Hypothalamus (tissue), 51 donors: ENCODE results near the gene TGM2.

Experiments
- DNase-seq, 51 donors: peaks; one replicate each; lab custom pipeline; 2025; lab: John Stamatoyannopoulos, UW

TGM2 gene

DNA sequence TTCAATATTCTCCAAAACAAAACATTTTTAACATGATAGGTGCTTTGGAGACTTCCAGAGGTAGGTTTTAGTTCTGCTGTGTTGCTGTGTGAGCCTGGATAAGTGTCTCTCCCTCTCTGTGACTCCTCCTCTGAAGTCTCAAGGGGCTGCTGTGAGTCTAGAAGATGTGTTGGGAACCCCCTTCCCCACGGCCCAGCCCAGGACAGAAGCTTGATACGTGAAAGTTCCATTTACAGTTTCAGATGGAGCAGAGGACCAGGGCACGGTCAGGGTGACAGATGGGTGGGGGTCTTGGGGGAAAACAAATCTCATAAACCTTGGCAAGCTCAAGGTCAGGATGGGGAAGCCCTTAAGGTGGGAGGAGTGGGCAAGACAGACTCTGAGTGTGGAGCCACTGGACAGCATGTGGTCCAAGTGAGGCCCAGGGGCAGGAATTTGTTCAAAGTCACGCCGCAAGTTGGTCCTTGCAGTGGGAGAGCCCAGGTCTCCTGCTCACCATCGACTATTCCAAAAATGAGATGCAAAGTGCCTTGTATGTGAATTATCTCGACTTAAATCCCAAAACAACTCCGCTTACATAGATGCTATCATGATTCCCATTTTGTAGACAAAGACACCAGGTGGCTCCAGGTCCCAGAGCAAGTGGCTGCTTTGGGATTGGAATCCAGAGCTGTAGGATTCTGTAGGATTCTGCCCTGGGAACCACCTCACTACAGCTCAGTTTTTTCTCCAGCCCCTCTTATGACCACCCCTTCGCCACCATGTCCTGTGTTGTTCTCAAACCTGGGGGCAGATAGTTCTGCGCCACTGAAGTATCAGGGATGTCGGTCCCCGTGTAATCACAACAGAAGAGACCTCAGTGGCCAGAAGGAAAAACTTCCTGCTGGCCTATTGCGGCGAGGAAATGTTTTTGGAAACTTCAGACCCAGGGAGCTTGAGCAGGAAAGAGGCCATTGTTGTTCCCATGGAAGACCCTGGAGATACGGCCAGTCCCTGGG, 1.9 kb downstream of the TGM2 start:
- no peak for DNase-seq

DNA sequence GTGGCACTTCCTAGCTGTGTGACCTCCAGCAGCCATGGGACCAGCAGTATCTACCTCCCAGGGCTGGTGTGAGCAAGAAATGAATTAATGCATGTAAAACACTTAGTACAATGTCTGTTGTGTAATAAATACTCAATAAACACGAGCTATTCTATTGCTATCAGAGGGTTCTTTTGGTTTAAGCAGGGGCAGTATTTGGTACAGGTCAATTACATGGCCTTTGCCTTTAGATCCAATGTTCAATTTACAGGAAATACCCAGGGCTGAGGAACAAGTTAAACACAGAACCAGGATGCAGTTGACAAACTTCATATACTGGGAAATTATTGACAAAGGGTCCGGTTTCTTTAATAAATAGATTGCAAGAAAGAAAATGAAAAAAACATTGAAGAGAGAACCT, 2.9 kb downstream of the TGM2 start:
- no peak for DNase-seq

DNA sequence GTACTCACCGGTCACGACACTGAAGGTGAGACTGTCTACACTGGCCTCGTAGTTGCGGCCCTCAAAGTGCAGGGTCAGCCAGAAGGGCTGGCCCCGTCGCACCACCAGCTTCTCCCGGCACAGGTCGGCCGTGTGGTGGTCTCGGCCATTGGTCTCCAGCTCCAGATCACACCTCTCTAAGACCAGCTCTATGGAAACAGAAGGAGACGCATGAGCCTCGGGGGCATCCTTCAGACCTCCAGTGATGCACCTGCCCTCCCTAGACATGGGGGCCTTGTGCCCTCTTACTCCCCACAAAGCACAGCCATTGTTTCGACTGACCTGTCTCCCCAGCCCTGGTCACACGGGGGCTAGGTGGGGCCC, 3.7 kb downstream of the TGM2 start:
- no peak for DNase-seq

DNA sequence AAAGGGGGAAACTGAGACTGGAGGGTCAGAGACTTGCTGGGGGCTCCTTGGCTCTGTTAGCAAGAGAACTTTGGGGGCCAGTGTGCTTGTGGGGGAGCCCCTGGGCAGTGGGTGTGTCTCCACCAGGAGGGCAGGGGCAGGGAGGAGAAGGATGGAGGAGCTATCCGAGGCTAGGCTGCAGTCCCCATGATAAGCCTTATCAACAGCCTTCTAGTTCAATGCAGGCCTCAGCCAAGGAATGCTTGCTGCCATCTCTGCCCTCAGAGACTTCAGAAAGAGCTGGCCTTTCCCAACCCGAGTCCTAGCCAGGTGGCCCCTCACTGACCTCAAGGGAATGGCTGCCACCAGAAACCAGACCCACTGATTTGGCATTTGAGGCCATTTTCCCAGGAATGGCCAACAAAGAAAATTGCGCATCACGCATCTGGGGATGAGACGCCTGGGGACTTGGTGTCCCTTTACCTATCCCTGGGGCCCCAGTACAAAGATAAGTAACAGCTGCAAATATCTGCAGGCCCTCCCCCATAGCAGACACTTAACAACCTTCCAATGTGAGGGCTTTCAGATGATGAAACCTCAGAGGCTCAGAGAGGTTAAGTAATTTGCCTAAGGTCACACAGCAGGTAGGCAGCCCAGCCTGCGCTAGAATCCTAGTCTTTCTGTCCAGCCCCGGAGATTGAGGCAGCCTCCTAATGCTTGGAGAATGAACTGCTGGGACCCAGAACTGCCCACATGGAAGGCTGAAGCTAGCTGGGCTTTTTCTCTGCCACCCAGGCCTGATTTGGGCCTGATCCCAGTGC, 4.9 kb downstream of the TGM2 start:
- DNase-seq = no peak

DNA sequence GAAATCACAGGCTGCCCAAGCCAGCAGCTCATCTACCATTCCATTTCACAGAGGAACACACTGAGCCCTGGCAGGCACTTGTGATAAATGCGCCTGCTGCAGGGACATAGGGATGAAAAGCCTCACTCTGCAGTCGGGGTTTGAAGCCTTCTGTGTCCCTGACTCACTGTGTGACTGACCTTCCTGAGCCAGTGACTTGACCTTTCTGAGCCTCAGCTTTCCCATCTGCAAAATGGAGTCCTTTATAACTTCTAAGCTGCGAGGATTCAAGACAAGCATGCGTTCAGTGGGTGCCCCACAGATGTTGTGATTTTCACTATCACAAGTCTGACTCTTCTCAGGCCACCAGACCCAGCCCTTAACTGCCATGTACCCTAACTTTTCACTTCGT, 5.5 kb downstream of the TGM2 start:
- DNase-seq = no peak

DNA sequence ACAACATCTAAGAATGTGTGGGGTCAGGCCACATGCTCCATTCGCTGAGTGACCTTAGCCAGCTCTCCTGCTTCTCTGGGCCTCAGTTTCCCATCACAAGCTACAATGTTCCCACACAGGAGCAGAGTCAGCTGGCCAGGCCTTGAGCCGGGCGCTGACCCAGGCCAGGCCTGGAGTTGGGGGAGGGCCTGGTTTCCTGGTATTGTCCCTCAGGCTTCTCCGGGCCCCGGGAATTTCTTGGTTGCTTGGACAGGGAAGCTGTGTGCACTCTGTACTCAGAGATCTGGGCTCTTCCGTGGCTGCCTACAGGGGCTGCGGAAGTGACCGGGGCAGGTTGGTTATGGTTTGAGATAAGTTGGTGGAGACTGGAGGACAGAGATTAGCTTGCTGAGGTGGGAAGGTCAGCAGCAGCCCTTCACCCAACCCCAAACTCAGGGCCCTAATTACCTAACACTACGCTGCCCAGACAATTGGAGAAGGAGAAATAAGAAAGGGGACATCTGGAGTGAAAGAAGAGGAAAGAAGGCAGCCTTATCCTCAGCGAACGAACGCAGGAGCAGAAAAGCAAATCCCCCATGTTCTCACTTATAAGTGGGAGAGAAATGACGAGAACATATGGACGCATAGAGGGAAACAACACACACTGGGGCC, 6.2 kb downstream of the TGM2 start:
- DNase-seq = no peak

DNA sequence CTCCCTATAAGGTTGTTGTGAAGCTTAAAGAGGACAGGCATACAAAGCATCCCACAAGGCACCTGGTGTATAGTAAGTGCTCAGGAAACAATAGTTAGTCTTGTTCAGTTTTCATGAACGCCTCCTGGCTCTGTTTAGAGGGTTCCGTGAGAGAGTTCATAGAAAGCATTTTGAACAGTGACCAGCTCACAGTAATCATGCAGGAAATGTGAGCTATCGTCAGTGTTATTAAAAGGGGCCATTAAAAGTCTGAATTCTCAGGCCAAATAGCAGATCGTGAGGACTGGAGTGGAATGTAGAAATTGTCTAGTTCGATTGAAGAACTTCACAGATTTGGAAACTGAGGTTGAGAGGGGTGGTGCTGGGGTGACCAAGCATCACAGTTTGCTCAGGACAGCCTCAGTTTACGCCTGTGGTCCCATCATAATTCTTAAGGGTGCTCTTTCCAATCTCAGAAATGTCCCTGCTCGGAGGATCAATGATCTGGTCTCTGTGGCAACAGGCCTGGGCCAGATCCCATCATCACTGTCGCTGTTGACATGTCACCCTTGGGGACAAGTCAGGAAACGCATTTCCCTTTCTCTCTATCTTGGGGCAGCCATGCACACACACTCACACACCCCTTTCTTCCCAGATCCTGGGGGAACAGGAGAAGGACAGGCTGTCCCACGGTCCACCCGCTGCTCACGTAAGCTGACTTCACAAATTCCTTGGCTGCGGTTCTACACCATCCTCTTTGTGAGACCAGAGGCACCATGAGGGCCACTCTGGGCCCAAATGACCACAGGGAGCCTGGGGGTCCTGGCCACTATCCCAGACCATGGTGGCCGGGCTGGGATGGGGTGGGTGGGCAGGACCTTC, 7.2 kb downstream of the TGM2 start:
- no peak for DNase-seq

DNA sequence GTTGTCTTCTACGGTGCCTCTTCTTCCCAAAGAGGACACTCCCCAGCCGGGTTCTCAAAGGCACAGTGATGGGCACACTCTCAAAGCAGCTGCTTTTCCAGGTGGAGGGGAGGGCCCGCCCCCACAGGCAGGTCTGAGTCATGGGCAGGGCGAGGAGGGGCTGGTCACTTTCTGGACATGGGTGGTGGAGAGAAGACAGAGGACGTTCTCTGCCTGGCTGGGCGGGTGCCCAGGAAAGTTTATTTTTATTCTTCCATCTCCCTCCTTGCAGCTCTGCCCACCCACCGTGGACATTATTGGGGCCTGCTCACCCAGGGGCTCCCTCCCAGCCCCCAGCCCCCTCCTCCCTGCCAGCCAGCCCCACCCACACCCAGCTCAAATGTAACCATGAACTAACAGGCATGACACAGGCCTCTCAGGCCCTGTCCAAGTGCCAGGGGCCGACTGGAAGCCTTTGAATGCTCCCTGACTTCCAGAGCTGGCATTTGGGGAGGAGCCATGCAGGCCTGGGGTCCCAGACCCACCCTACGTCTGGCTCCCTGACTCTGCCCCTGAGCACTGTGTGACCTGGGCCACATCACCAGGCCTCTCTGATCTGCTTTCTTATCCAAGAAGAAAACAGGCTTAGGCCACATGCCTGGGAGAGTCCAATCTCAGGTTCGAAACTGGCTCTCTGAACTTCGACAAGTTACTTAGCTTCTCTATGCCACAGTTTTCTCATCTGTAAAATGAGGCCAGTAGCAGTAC, 8.0 kb downstream of the TGM2 start:
- peak in 1 of 51 donors; percentile 8 for DNase-seq

DNA sequence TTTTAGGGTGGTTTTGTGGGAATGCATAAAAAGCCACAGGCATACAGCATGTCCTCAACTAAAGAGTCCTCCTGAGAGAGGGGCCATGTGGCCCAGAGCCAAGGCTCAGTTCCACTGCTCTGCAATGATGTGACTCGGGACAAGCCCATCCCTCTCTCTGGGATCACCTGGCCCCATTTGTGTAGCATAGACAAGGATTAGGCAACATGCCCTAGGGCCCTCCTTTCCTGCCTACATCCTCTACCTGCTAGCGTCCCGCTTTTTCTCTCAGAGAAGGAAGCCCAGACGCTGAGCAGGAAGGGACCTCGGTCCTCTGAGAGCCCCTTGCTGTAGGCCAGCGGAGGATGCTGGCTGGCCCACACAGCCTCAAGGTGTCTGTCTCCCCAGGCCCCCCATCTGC, 8.8 kb downstream of the TGM2 start:
- no peak for DNase-seq

DNA sequence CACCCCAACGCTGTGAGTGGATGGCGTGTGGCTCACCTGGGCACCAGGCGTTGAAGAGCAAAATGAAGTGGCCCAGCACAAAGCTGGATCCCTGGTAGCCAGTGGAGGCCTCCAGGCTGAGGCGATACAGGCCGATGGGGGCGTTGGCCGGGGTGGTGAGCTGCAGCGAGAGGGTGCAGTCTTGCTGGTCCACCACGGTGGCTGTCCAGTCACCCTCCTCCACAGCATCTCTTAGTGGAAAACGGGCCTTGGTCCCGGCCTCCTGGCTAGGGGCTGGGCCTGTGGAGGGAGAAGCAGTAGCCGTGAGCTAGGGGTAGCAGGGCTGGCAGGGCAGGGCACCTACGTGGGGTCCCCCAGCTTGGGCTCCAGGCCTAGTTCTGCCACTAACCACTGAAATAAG, 9.3 kb downstream of the TGM2 start:
- no peak for DNase-seq

DNA sequence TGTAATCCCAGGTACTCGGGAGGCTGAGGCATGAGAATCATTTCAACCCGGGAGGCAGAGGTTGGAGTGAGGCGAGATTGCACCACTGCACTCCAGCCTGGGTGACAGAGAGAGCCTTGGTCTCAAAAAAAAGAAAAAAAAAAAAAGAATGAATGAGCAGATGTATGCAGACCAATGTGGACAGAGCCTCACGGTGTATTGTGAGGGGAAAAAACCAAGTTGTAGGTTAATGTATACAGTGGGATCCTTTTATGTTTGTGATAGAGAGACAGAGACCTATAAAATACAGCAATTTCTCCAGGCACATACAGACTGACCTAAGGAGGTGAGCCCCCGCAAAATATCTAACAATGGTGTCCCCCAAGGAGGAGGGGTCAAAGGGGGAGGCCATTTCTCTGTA, 11.7 kb downstream of the TGM2 start:
- no peak for DNase-seq

DNA sequence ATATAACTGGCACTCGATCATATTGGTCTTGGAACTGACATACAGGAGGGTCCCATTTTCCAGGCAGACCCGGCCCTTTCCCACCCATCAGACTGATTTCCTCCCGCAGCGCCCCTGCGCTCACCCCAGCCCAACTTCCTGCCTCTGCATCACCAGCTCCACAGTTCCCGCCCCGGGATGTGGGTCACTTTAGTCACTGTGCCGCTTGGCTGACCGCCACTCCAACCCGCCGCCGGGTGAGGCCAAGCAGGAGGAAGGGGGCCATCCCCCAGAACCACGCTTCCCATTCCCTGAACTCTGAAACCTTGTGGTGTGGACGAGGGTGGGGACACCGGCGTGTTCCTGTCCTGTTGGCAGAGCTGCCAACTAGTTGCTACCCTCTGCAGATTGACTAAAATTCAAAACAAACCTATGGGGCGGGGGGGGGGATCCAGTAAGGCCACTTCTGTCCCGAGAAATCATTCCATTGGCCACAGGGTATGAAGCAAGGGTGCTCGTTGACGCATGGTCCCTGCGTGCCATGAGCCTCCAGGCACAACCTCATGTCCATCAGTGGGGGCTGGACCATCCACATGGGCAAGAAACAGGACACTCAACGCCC, 12.3 kb downstream of the TGM2 start:
- DNase-seq = peak in 11 of 51 donors; percentile 5 to 52 (median 18)

DNA sequence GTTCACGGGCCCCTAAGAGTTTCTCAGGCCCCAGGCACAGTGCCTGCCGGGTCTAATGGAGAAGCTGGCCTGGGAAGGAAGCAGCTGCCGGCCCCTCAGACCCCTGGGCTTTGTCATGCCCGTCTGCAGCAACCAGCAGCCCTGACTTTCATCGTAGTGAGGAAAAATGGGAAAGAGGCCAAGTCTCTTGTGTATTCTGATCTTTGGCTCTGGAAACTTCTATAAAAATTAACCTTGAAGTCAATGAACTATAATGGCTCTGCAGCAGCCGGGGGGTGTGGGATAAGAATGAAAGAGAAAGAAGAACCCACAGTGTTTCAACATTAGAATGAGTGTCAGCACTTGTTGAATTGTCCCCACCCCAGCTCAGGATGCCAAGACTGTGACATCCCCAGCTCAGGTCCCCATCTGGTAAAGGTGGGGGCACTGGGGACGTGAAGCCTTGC, 12.9 kb downstream of the TGM2 start:
- no peak for DNase-seq

DNA sequence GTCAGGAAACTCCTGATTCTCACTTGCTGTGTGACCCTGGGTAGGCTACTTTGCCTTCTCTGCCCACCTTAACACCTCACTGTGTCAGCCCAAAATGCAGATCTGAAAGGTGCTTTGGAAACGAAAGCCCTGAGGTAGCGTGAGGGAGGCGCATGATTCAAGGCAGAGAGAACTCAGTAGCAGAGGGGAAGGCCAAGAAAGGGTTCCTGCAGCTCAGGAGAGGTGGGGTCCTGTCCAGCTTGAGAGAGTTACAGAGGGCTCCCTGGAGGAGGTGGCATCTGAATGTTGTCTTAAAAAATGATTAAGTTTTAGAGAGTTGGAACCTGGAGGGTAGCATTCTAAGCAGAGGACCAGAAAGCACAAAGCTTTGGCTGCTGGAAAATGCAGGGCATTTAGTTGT, 13.6 kb downstream of the TGM2 start:
- no peak for DNase-seq

DNA sequence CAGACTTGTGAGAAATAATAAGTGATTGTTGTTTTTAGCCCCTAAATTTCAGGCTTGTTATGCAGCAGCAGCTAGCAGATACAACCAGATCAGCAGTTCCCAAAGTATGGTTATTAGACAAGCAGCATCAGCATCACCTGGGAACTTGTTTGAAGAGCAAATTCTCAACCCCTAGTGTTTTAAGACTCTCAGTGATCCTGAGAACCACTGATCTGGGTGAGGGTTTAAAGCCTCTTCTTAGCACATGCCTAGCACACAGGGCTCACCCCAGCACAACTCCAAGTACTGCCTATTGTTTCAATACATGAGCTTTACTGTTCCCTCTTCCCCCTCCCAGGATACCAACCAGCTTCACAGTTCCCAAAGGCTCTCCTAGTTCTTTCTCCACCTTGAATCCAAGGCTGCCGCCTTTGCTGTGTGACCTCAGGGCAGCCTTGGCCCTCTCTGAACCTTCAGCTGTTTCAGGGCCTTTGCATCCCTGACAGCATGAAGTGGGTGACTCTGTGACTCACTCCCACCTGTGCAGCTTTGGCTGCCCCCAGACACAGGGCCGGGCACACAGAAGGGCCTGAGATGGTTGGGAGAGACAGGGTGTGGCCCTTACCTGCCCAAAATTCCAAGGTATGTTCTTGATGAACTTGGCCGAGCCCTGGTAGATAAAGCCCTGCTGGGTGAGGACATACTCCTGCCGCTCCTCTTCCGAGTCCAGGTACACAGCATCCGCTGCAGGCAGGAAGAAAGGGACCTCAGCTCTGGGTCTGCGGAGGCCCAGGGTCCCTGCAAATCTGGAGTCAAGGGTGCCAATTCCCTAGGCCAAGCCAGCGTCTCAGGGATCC, 14.5 kb downstream of the TGM2 start:
- no peak for DNase-seq

DNA sequence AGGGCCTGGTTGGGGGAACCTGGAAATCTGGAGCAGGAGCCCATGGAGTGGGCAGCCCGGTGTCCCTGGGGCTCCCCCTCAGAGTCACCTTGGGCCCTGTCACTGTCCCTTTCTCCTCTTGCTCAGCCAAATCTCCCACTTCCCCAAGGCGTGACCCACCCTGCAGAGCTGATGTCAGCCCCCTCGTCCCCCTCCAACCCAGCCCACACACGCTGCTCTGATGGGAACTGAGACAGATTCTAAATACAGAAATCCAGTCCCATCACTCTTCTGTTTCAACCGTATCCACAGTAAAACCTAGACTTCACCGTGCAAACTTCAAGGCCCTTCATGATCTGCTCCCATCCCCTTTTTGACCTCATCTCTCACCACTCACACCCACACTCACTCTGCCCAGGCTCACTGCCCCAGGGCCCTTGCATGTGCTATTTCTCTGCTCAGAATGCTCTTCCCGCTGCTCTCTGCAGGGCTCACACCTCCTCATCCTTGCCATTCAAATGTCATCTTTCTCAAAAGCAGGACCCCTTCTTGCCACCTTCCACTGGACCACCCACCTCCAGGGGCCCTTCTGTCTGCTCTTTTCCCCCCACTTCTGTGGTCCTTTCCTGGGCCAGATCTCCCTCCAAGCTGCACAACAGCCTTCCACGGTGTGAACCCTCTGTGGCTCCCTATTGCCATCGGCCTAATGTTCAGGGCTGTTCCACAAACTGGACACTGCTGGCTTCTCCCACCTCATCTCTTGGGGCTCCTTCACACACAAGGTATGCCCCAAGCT, 16.6 kb downstream of the TGM2 start:
- DNase-seq = no peak

DNA sequence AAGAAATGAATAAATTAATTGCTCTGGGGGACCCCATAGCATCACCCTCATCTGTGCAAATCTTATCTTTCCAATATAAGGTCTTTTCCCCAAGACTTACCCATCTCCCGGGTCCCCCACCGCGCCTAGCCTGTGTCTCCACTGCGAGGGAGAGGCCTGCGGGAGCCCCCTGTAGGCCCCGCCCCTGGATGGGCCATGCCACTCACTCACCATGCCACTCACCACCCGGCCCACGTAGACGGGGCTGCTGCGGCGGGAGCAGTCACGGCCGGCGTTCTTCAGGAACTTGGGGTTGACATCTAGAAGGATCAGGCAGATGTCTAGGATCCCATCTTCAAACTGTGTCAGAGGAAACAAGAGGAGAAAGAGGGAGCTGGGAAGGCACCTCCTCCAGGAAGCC, 17.3 kb downstream of the TGM2 start:
- DNase-seq = no peak
